Ascending aorta (tissue), 2 donors: ENCODE results near the gene NECTIN1. TPM values are rescaled to one million over a fixed set of nuclear protein-coding genes. Genes with fewer than 3 reads are reported as not detected.

Experiments used
- DNase-seq, 2 donors: peaks; one replicate each; pipeline ENCODE4 v3.0.0-alpha.2; 2019; ENCODE audit warnings: low spot score in 2 of 2
- H3K27ac ChIP-seq, 2 donors: fragments of 200-600 bp; sonication (generic); one replicate each; pipeline ENCODE4 v1.5.1; 2016 to 2017; ENCODE audit warnings: mild to moderate bottlenecking in 1 of 2
- H3K27me3 ChIP-seq: fragments of 200-600 bp; sonication (generic); one replicate; pipeline ENCODE4 v1.5.1; 2017
- H3K36me3 ChIP-seq, 2 donors: fragments of 200-600 bp; sonication (generic); one replicate each; pipeline ENCODE4 v1.5.1; 2016
- H3K4me1 ChIP-seq, 2 donors: fragments of 200-600 bp; sonication (generic); one replicate each; pipeline ENCODE4 v1.5.1; 2016 to 2017; ENCODE audit warnings: mild to moderate bottlenecking in 1 of 2
- H3K4me3 ChIP-seq, 2 donors: fragments of 200-600 bp; sonication (generic); one replicate each; pipeline ENCODE4 v1.5.1; 2016 to 2017; ENCODE audit warnings: mild to moderate bottlenecking in 1 of 2
- H3K9me3 ChIP-seq, 2 donors: fragments of 200-600 bp; sonication (generic); one replicate each; pipeline ENCODE4 v1.5.1; 2016
- intact Hi-C: fragments of 100-400 bp; cut with DNase I; formaldehyde crosslinking; loops from one replicate; pipeline ENCODE4 v1.15.1; 2023
- total RNA-seq: library from RNA; depleted of rRNA; stranded (reverse); fragments of >200 nt; gene quantifications from one replicate; pipeline ENCODE4 v1.1.0, GENCODE V29; 2016
- TF ChIP-seq, protein P1 (sequence below), 3 experiments: fragments of 200-600 bp in 2 of 3; fragments of 450-650 bp in 1 of 3; sonication (generic) in 2 of 3; IDR thresholded peaks; one replicate each; pipeline ENCODE4 v1.5.1; 2016 to 2019; ENCODE audit warnings: antibody characterized with exemption in 3 of 3, mild to moderate bottlenecking in 1 of 3, moderate library complexity in 1 of 3

The NECTIN1 gene
- total RNA-seq, 1 donor from 2014 or later = 1.6 TPM

DNA sequence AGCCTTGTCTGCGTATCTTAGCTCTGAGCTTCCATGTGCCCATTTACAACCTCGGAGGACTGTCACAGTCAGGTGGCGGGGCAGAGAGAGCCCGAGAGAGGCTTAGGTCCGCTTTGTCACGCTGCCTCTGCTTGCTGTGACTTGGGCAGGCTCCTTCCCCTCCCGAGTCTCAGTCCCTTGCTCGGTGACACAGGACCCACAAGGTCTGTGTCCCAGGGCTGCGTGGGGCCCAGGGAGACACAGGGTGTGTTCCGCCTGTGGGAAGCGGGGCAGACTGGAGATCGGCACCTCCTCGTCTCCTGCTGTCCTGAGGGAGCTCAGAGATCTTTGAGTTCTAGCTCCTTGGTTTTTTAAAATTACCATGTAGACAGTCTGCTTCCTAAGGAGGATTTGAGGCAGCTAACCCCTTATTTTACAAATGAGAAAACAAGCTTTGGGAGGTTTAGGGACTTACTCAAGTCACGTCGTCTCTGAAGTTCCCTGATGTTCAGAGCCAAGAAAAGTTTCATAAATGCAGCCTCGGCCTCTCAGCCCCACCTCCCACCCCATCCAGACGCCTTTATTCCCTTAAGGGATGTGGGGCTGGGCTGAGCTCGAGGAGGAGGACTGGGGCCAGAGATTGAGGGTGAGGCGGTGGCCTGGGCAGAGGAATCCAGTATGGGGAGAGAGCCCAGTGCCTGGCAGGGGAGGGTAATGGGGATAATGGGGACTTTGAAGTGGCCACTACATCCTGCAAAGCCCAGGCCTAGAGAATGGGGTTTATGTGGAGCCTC lies 103.6 kb downstream of the NECTIN1 start:
- Histone ChIP-seq H3K36me3 (no peaks in the 10 kb centered on the region), H3K4me1 (peaks cover 0 to 2% of the 10 kb centered on the region in 2 donors), H3K4me3 (no peak overlapping the region), H3K27ac (no peak overlapping the region), H3K9me3 (no peaks in the 10 kb centered on the region), H3K27me3 (no peaks in the 10 kb centered on the region)
- no peak for DNase-seq
- TF ChIP-seq, protein P1, sequence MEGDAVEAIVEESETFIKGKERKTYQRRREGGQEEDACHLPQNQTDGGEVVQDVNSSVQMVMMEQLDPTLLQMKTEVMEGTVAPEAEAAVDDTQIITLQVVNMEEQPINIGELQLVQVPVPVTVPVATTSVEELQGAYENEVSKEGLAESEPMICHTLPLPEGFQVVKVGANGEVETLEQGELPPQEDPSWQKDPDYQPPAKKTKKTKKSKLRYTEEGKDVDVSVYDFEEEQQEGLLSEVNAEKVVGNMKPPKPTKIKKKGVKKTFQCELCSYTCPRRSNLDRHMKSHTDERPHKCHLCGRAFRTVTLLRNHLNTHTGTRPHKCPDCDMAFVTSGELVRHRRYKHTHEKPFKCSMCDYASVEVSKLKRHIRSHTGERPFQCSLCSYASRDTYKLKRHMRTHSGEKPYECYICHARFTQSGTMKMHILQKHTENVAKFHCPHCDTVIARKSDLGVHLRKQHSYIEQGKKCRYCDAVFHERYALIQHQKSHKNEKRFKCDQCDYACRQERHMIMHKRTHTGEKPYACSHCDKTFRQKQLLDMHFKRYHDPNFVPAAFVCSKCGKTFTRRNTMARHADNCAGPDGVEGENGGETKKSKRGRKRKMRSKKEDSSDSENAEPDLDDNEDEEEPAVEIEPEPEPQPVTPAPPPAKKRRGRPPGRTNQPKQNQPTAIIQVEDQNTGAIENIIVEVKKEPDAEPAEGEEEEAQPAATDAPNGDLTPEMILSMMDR (IDR thresholded peaks at IDR 0.05) = no peak
- intact Hi-C loops = no loop called here

GRCh38 chr11:119624629-119625028 lies 104.4 kb downstream of the NECTIN1 start:
- H3K27me3 ChIP-seq = no peaks in the 10 kb centered on the region
- H3K9me3 ChIP-seq = no peaks in the 10 kb centered on the region
- no peak overlapping the region for H3K27ac ChIP-seq
- no peak for DNase-seq
- no peaks in the 10 kb centered on the region for H3K36me3 ChIP-seq
- TF ChIP-seq, protein P1 (IDR thresholded peaks at IDR 0.05) = no peak
- H3K4me1 ChIP-seq = peaks cover 0 to 2% of the 10 kb centered on the region in 2 donors
- intact Hi-C loops = no loop called here
- no peak overlapping the region for H3K4me3 ChIP-seq

DNA sequence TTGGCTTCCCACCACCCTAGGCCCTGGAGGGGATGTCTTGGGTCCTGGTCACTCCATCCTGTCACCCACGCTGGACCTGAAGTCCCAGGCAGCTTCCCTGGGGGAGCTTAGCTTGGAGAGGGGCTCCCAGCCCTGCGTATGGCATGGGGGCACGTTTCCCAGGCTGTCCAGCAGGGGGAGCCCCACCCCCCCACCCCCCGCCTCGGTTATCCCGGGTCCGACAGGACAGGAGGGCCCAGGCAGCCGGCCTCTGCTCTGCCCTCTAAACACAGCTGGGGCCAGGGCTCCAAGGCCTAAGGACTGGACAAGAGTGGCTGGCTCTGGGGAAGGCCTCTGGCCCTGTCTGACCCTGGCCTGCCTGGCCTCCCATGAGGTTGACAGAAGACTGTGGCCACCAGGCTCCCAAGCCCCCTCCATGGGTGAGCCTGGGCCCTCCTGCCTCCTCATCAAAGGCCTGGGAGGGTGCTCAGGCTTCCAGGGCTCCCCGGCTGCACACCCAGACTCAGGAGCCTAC lies 104.8 kb downstream of the NECTIN1 start:
- Histone ChIP-seq H3K36me3 (no peaks in the 10 kb centered on the region), H3K27ac (no peak overlapping the region), H3K4me3 (no peak overlapping the region), H3K27me3 (no peaks in the 10 kb centered on the region), H3K4me1 (peaks cover 0 to 2% of the 10 kb centered on the region in 2 donors), H3K9me3 (no peaks in the 10 kb centered on the region)
- intact Hi-C loops = no loop called here
- no peak for DNase-seq
- TF ChIP-seq, protein P1 (IDR thresholded peaks at IDR 0.05) = peak in 2 of 3 experiments; percentile 20 to 33

DNA sequence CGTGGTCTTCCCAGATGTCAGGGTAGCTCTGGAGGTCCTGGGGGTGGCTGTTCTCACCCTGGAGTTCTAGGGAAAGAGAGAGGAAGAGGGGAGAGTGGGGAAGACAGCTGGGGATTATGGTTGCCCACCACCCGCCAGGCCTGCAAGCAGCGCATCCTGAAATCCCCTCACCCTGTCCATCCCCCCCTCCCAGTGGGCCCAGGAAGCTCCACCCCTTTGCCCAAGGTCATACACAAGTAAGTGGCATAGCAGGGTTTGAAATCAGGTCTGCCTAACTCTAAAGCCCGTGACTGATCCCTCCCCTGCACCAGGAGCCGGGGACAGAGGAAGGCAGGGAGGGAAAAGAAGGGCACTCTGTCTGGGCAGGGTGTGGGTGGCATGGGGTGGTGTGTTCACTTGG lies 105.3 kb downstream of the NECTIN1 start:
- intact Hi-C loops = no loop called here
- no peak overlapping the region for H3K27ac ChIP-seq
- no peak for DNase-seq
- H3K27me3 ChIP-seq = no peaks in the 10 kb centered on the region
- H3K9me3 ChIP-seq = no peaks in the 10 kb centered on the region
- TF ChIP-seq, protein P1 (IDR thresholded peaks at IDR 0.05) = no peak
- no peaks in the 10 kb centered on the region for H3K36me3 ChIP-seq
- peaks cover 0 to 2% of the 10 kb centered on the region in 2 donors for H3K4me1 ChIP-seq
- H3K4me3 ChIP-seq = no peak overlapping the region

- TF ChIP-seq, protein P1 (IDR thresholded peaks at IDR 0.05) = no peak
- H3K27me3 ChIP-seq = no peaks in the 10 kb centered on the region
- H3K4me1 ChIP-seq = peaks cover 0 to 2% of the 10 kb centered on the region in 2 donors
- no peak for DNase-seq
- H3K27ac ChIP-seq = no peak overlapping the region
- H3K4me3 ChIP-seq = no peak overlapping the region
- no peaks in the 10 kb centered on the region for H3K9me3 ChIP-seq
- no peaks in the 10 kb centered on the region for H3K36me3 ChIP-seq
- intact Hi-C loops = no loop called here
Measured at GRCh38 chr11:119622454-119623143, 106.4 kb downstream of the NECTIN1 start.
